Stimulated activated CD8-positive, alpha-beta memory T cell treated with anti-CD3 and anti-CD28 coated beads, Interleukin-7, amount 100 ng/mL, for 48 hours (primary cell): Measurements from ENCODE around the gene ISCU.

Experiments used
- DNase-seq, 2 donors: peaks; one replicate each; pipeline ENCODE4 v3.0.0-alpha.2; 2020; ENCODE audit warnings: low read depth in 1 of 2; ENCODE audit errors: extremely low read depth in 1 of 2

ISCU gene

GRCh38 chr12:108602209-108602705 is 39.9 kb downstream of the ISCU start:
- no peak for DNase-seq

- no peak for DNase-seq
Measured at GRCh38 chr12:108602976-108603704, 40.7 kb downstream of the ISCU start.

- no peak for DNase-seq
Measured at GRCh38 chr12:108603743-108604142, 41.3 kb downstream of the ISCU start.

- DNase-seq = no peak
Measured at GRCh38 chr12:108604208-108604941, 42.0 kb downstream of the ISCU start.

DNA sequence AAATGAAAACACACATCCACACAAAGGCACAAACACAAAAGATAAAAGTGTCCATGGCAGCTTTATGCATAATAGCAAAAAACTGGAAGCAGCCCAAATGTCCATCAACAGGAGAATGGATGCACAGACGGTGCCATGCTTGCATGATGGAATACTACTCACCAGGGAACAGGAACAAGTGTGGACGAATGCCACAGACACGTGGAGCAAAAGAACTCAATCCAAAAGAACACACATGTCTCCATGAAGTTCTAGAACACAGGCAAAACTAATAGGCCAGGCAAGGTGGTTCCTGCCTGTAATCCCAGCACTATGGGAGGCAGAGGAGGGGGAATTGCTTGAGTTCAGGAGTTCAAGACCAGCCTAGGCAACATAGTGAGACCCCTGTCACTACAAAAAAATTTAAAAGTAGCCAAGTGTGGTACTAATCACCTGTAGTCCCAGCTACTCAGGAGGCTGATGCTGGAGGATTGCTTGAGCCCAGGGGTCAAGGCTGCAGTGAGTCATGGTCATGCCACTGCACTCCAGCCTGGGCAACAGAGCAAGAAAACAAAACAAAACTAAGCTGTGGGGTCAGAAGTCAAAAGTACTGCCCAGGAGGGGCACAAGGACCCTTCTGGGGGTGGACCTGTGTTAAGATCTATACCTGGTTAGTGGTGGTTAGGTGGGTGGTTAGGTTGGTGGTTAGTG is 42.7 kb downstream of the ISCU start:
- DNase-seq = no peak

DNA sequence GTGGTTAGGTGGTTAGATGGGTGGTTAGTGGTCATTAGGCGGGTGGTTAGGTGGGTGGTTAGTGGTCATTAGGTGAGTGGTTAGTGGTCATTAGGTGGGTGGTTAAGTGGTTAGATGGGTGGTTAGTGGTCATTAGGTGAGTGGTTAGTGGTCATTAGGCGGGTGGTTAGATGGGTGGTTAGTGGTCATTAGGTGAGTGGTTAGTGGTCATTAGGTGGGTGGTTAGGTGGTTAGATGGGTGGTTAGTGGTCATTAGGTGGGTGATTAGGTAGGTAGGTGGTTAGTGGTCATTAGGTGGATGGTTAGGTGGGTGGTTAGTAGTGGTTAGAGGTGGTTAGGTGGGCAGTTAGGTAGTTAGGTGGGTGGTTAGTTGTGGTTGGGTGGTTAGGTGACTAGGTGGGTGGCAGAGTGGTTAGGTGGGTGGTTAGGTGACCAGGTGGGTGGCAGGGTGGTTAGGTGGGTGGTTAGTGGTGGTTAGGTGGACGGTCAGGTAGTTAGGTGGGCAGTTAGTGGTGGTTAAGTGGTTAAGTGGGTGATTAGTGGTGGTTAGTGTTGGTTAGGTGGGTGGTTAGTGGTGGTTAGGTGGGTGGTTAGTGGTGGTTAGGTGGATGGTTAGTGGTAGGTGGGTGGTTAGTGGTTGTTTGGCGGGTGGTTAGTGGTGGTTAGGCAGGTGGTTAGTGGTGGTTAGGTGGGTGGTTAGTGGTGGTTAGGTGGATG is 43.5 kb downstream of the ISCU start:
- DNase-seq = no peak

DNA sequence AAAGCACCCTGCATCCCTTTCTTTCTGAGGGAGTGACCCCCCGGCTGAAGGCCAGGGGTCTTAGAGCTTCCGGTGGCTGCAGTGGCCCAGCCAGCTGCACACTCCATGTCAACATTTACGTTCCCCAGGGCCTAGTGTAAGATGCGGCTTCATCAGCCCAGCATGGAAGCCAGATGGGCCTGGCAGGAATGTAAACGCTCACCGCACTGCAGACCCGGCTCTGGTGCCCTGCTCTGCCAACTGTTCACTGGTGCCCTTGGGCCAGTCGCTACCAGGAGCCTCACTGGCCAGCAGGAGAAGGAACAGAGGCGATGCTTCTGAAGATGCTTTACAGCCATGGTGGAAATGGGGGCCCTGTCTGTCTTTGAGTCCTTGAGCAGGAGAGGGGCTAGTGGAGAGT is 44.1 kb downstream of the ISCU start:
- DNase-seq = no peak

DNA sequence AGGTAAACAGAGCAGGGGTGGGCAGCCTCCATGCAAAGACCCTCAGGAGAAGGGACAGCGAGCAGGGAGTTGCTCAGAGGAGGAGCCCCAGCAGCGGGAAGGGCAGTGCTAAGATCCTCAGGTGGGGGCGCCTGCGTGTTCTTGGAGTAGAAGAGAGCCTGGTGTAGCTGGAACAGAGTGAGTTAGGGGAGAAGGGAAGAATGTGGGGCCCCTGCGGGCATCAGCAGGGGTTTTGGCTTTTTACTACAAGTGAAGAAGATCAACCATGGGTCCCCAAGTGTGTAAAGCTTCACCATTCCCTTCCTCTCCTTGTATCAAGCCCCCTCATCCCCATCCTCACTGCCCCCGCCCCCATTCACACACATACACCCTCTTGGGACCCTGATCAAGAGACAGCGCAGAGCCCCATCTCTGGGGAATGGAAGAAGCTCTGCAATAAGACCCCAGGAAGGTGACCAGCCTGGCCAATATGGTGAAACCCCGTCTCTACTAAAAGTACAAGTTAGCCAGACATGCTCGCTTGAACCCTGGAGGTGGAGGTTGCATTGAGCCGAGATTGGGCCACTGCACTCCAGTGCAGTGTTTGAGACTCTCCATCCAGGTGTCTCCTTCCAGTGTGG is 45.7 kb downstream of the ISCU start:
- DNase-seq = no peak

GRCh38 chr12:108608616-108609015 is 46.2 kb downstream of the ISCU start:
- DNase-seq = no peak

DNA sequence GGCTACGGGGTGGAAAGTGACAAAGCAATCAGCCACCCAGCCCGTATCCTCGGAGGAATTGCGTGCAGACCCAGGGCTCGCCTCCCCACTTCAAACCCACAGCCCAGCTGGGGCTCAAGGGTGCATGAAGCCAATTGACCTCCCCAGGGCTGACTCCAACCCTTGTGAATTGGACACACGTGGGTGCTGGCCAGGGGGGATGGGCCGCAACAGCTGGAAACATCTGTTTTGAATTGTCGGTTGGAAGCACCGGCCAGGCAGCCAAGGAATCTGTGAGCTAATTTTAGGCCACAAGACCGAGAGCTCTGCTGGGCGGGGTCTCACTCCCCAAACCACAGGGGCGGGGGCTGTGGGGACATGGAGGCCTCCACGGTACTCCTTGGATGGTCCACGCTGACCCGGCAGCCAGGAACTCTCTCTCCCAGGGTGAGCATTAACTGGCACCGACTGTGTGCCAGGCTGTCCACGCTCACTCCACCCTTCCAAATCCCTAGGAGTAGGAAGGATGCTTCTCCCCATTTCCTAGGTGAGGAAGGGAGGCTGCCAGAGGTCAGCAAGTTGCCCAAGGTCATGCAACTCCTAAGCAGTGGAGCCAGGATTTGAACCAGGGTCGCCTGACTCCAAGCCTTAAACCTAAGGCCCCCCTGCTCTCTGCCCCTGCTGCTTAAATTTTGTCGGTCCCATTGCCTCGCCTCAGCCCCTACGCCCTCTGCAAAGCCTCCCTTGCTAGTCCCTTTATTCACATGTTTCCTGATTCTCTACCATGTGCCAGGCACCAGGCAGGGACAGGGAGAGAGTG is 47.3 kb downstream of the ISCU start:
- no peak for DNase-seq

GRCh38 chr12:108610336-108610815 is 48.0 kb downstream of the ISCU start:
- no peak for DNase-seq

- no peak for DNase-seq
Measured at GRCh38 chr12:108610856-108611605, 48.6 kb downstream of the ISCU start.

- no peak for DNase-seq
Measured at GRCh38 chr12:108611884-108612415, 49.6 kb downstream of the ISCU start.

DNA sequence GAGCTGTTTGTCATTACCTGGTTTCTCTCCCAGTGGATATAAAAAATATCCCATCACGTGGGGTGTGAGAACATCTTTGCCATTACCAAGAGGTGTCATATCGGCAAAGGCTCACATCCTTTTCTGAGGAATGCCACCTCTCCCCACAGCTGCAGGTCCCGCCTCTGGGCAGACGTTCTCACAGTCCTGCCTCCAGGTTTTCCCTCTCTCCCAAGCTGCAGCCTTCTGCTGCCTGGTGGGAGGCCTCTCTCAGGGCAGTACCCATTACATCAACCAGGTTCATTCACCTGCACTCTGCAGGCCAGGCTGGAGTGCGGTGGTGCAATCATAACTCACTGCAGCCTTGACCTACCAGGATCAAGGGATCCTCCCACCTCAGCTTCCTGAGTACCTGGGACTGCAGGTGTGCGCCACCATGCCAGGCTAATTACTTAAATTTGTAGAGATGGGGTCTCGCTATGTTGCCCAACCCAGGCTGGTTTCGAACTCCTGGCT is 50.4 kb downstream of the ISCU start:
- no peak for DNase-seq

DNA sequence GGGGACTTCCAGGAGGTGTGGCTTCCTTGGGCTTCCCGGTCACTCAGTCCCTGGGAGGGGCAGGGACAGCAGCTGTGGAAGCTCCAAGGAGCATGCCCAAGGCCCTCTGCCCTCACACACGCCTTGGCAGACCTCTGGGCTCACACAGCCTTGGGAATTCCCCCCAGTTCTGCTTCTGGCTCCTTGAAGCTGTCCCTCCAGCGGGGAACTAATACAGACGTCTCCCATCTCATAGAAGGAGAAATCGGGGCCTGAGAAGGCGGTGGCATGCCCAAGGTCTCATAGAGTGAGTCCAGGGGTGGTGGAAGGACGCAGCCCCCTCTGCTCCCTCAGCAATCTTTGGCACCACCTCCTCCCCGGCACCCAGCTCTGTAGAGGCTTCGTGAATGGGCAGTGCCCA is 51.2 kb downstream of the ISCU start:
- no peak for DNase-seq

GRCh38 chr12:108614041-108614440 is 51.6 kb downstream of the ISCU start:
- DNase-seq = no peak

GRCh38 chr12:108614639-108615038 is 52.2 kb downstream of the ISCU start:
- no peak for DNase-seq

- DNase-seq = no peak
Measured at GRCh38 chr12:108615918-108616317, 53.5 kb downstream of the ISCU start.

DNA sequence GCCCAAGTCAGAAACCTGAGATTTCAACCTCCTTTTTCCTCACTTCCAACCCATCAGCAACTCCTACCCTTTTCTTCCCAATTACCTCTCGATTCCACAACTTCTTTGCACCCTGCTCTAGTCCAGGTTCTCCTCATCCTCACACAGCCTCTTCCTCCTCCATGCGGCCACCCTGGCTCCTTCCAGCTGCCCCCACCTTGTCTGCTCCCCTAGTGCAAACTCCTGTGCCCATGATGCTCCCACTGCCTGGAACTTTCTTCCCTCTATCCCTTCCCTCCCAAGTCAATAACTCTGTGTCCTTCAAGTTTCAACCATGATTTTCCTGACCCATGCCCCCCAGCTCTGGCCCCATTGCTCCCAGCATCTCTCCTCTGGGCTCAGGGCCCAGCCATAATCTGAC is 54.0 kb downstream of the ISCU start:
- DNase-seq = no peak
